Germinal center (tissue), 1 donor: ENCODE measurements around the gene API5.

Source experiments
- DNase-seq: peaks from one replicate; pipeline ENCODE4 v3.0.0; 2012; ENCODE audit warnings: mixed read lengths, low spot score

API5 gene

DNA sequence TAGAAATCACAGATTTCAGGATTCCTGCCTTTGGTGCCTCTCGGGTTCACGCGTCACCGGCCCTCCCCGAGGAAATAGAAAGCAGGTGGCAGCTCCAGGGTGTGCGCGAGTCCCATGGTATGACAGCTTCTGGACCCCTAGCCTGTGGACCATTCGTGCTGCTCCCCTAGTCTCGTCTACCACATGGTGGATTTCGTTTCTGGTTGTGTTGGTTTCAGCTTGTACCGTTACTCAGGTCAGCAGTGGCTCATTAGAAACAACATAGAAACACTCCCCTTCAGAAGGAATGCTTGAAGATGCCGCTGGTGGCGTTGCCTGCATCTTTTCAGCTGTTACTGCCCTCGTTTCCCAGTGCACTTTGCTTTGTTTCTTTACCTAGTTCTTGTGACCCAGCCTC is 47.6 kb downstream of the API5 start:
- no peak for DNase-seq

GRCh38 chr11:43360361-43361032 is 48.7 kb downstream of the API5 start:
- DNase-seq = no peak

GRCh38 chr11:43366677-43367076 is 54.9 kb downstream of the API5 start:
- no peak for DNase-seq

- DNase-seq = peak; percentile 16
These were observed 55.8 kb downstream of the API5 start for GRCh38 chr11:43367382-43368178.

DNA sequence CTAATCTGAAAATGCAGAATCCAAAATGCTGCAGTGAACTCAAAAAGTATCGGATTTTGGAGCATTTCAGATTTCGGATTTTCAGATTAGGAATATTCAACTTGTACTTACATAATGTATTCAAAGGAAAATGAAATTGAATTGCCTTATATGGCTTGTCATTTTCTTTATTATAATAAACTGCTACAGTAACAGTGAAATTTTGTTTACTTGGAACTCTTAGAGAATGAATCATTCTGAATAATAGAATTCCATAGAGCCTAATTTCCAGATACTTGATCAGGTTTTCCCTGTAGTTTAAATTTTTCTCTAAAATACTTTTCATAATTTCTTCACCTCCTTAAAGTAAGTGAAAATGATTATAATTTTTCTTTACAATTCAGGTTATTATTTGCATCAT is 64.3 kb downstream of the API5 start:
- no peak for DNase-seq

- DNase-seq = no peak
These were observed 64.8 kb downstream of the API5 start for GRCh38 chr11:43376594-43376993.

GRCh38 chr11:43377389-43377788 is 65.6 kb downstream of the API5 start:
- DNase-seq = no peak

- DNase-seq = no peak
These were observed 67.1 kb downstream of the API5 start for GRCh38 chr11:43378897-43379296.

GRCh38 chr11:43381802-43382201 is 70.0 kb downstream of the API5 start:
- no peak for DNase-seq

DNA sequence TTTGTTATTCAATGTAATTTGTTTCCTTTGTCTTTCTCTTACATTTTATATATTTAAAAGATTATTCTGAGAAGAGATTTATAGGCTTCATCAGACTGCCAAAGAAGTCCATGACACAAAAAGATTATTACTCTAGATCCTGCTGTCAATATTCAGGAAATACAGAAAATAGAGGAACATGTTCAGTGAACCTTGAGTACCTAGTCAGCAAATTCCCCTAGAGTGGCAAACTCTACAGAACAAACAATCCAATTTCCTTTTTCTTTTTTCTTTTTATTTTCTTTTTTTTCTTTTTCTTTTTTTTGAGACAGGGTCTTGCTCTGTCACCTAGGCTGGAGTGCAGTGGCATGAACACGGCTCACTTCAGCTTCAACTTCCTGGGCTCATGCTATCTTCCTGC is 70.8 kb downstream of the API5 start:
- no peak for DNase-seq

GRCh38 chr11:43384393-43384792 is 72.6 kb downstream of the API5 start:
- no peak for DNase-seq

DNA sequence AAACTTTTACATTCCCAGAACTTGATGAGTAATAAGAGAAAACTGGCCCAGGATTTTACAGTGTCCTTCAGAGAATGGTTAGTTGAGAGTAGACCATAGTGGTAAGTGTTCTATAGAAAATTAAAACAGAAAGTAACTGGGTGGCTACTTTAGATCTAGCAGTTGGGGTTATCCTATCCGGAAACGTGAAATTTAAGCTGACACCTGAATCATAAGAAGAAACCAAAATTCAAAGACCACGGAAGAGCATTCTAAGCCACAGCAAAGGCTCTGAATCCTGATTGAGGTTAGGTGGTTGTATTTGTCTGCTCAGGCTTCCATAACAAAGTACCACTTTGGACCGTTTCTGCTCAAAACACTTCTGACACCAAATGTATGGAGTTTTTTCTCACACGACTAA is 80.9 kb downstream of the API5 start:
- DNase-seq = no peak

DNA sequence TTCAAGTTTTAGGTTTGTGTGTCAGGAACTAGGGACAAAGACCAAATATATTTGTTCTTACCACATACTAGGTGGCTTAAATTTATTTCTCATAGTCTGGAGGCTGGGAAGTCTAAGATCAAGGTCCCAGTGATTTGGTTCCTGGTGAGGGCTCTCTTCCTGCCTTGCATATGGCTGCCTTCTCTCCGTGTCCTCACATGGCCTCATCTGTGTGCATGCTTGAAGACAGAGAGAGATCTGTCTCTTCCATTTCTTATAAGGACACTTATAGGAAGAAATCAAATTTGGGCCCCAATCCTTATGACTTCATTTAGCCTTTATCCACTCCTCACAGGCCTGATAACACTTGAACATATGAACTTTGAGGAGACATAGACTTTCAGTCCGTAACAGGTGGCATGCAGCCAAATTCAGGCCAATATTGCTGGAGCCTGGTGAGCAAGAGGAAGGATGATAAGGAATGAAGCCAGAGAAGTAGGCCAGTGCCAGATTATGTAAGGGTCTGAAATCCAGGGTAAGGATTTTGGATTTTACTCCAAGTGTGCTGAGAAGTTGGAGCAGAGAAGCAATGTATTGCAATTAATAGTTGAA is 82.1 kb downstream of the API5 start:
- no peak for DNase-seq
